IMR-90 (cell line): Measurements from ENCODE around the gene CCDC177.

ENCODE experiments used
- BHLHE40 ChIP-seq: fragments of 150-350 bp; IDR thresholded peaks from 2 replicates; pipeline ENCODE4 v1.6.1; 2016; ENCODE audit warnings: mild to moderate bottlenecking, low read depth, low read length
- CEBPB ChIP-seq: IDR thresholded peaks from 2 replicates; pipeline ENCODE4 v1.6.1; 2012; ENCODE audit warnings: low read depth, low read length, improper control_type of control experiment
- CHD1 ChIP-seq: IDR thresholded peaks from 2 replicates; pipeline ENCODE4 v1.6.1; 2012; ENCODE audit warnings: low read depth, low read length, improper control_type of control experiment
- FOS ChIP-seq: fragments of 150-350 bp; IDR thresholded peaks from 2 replicates; pipeline ENCODE4 v1.6.1; 2016; ENCODE audit warnings: low read depth, low read length
- MAFK ChIP-seq: IDR thresholded peaks from 2 replicates; pipeline ENCODE4 v1.6.1; 2012; ENCODE audit warnings: low read depth, low read length, improper control_type of control experiment
- MAZ ChIP-seq: IDR thresholded peaks from 2 replicates; pipeline ENCODE4 v1.6.1; 2012; ENCODE audit warnings: low read depth, mild to moderate bottlenecking, low read length, improper control_type of control experiment, moderate library complexity, borderline replicate concordance
- MXI1 ChIP-seq: IDR thresholded peaks from 2 replicates; pipeline ENCODE4 v1.6.1; 2012; ENCODE audit warnings: low read depth, mild to moderate bottlenecking, low read length, moderate library complexity, borderline replicate concordance
- POLR2A ChIP-seq: IDR thresholded peaks from 2 replicates; pipeline ENCODE4 v1.6.1; 2012; ENCODE audit warnings: mild to moderate bottlenecking, low read depth, low read length
- RAD21 ChIP-seq: IDR thresholded peaks from 2 replicates; pipeline ENCODE4 v1.6.1; 2012; ENCODE audit warnings: low read length, improper control_type of control experiment
- RFX5 ChIP-seq: IDR thresholded peaks from 2 replicates; pipeline ENCODE4 v1.8.0; 2012; ENCODE audit warnings: low read depth, mild to moderate bottlenecking, low read length, moderate library complexity
- SMC3 ChIP-seq: fragments of 150-350 bp; IDR thresholded peaks from 2 replicates; pipeline ENCODE4 v1.6.1; 2016; ENCODE audit warnings: low read depth, mild to moderate bottlenecking, antibody characterized with exemption, low read length, moderate library complexity
- TF ChIP-seq, protein P1 (sequence below): conservative IDR thresholded peaks from 2 replicates; pipeline ENCODE4 v1.5.1; 2012; ENCODE audit warnings: mild to moderate bottlenecking, low read depth, low read length, improper control_type of control experiment
- TF ChIP-seq, protein P2 (sequence below): fragments of 150-350 bp; IDR thresholded peaks from 2 replicates; pipeline ENCODE4 v1.6.1; 2016; ENCODE audit warnings: low read depth, mild to moderate bottlenecking, low read length, moderate library complexity, borderline replicate concordance

DNA sequence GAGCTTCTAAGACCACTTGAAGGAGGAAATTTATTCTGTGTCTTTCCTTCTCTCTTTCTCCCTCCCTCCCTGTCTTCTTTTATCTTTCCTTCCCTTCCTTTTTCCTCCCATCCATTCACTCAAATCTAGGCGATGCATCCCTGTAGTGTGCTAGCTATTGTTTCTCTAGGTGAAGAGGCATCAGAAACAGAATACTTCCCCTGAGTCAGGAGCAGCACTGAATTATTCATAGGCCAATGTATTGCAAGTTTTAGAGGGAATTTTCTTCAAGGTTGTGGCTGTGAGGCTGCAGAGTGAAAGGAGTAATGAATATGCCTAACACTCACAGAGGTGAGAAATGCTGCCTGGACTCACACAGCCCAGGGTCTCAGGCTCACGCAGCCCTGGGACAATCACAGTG, 23.2 kb downstream of the CCDC177 start:
- no peak for TF ChIP-seq RAD21
- TF ChIP-seq, protein P1, sequence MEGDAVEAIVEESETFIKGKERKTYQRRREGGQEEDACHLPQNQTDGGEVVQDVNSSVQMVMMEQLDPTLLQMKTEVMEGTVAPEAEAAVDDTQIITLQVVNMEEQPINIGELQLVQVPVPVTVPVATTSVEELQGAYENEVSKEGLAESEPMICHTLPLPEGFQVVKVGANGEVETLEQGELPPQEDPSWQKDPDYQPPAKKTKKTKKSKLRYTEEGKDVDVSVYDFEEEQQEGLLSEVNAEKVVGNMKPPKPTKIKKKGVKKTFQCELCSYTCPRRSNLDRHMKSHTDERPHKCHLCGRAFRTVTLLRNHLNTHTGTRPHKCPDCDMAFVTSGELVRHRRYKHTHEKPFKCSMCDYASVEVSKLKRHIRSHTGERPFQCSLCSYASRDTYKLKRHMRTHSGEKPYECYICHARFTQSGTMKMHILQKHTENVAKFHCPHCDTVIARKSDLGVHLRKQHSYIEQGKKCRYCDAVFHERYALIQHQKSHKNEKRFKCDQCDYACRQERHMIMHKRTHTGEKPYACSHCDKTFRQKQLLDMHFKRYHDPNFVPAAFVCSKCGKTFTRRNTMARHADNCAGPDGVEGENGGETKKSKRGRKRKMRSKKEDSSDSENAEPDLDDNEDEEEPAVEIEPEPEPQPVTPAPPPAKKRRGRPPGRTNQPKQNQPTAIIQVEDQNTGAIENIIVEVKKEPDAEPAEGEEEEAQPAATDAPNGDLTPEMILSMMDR = no peak
- no peak for TF ChIP-seq CHD1
- TF ChIP-seq POLR2A = no peak
- TF ChIP-seq SMC3 = no peak
- TF ChIP-seq MXI1 = no peak
- TF ChIP-seq MAFK = no peak
- TF ChIP-seq FOS = no peak
- TF ChIP-seq, protein P2, sequence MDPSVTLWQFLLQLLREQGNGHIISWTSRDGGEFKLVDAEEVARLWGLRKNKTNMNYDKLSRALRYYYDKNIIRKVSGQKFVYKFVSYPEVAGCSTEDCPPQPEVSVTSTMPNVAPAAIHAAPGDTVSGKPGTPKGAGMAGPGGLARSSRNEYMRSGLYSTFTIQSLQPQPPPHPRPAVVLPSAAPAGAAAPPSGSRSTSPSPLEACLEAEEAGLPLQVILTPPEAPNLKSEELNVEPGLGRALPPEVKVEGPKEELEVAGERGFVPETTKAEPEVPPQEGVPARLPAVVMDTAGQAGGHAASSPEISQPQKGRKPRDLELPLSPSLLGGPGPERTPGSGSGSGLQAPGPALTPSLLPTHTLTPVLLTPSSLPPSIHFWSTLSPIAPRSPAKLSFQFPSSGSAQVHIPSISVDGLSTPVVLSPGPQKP = no peak
- TF ChIP-seq MAZ = no peak
- no peak for TF ChIP-seq RFX5
- TF ChIP-seq CEBPB = no peak
- TF ChIP-seq BHLHE40 = no peak
